K562 (cell line): ENCODE results near the gene DYNC1I1. TPM values are rescaled to one million over a fixed set of nuclear protein-coding genes. Genes with fewer than 3 reads are reported as not detected.

Experiments
- ATAC-seq: fragments of 200-7000 bp; cut with Tn5 transposase; 3 replicates; pipeline ENCODE4 v1.9.1; 2020; ENCODE audit warnings: moderate library complexity
- BruUV-seq: library from RNA; stranded (reverse); fragments of 400-500 nt; replicated peaks from 2 replicates; lab custom pipeline; 2021; lab: Mats Ljungman, UMichigan
- CTCF ChIA-PET: fragments of 300-600 bp; formaldehyde crosslinking; extraction: SDS; loops from one replicate; lab custom pipeline; 2021; ENCODE audit warnings: low intra/inter-chr PET ratio; lab: Yijun Ruan, JAX
- POLR2A ChIA-PET: fragments of 300-600, 350-650 bp; sonication (Branson Sonifier 250); formaldehyde crosslinking; extraction: SDS; loops from one replicate; lab custom pipeline; 2021; ENCODE audit warnings: antibody characterized with exemption, inconsistent platforms; lab: Yijun Ruan, JAX
- DNase-seq, 4 experiments: peaks; one replicate each; pipeline versions ENCODE4 v3.0.0 to v3.0.0-alpha.2; 2011 to 2018; ENCODE audit warnings: low spot score in 3 of 4, mixed read lengths in 3 of 4; ENCODE audit errors: extremely low read depth in 1 of 4
- FAIRE-seq: peaks from 2 replicates; lab custom pipeline; 2011; peaks lifted over from hg19 to GRCh38; lab: Jason Lieb, UNC
- H2AFZ ChIP-seq: 2 replicates; pipeline ENCODE4 v1.6.0; 2011; ENCODE audit warnings: low read depth, low read length, control low read depth, inconsistent platforms
- H3K27ac ChIP-seq: fragments of 200-600 bp; 3 replicates; pipeline ENCODE4 v1.8.0; 2011; ENCODE audit warnings: low read depth, mild to moderate bottlenecking, control low read depth, inconsistent platforms, low read length, moderate library complexity, mixed read lengths; ENCODE audit errors: extremely low read depth
- H3K27me3 ChIP-seq, 2 experiments: fragments of 300-600 bp in 1 of 2; 2 replicates in 1 of 2; 3 replicates in 1 of 2; pipeline versions ENCODE4 v1.6.0 to v1.8.0; 2011; ENCODE audit warnings: inconsistent platforms in 2 of 2, low read length in 2 of 2, mild to moderate bottlenecking in 1 of 2, mixed read lengths in 1 of 2, moderate library complexity in 1 of 2; ENCODE audit not compliant: control insufficient read depth in 2 of 2, insufficient read depth in 2 of 2
- H3K36me3 ChIP-seq: fragments of 300-600 bp; 3 replicates; pipeline ENCODE4 v1.8.0; 2011; ENCODE audit warnings: mild to moderate bottlenecking, low read length, inconsistent platforms; ENCODE audit not compliant: control insufficient read depth, insufficient read depth
- H3K4me1 ChIP-seq, 2 experiments: fragments of 200-600 bp in 1 of 2; replicated peaks in 1 of 2; 2 replicates in 1 of 2; 3 replicates in 1 of 2; pipeline versions ENCODE4 v1.5.1 to v1.8.0; 2011; ENCODE audit warnings: inconsistent platforms in 2 of 2, low read length in 2 of 2, mild to moderate bottlenecking in 1 of 2, mixed read lengths in 1 of 2, moderate library complexity in 1 of 2; ENCODE audit not compliant: control insufficient read depth in 2 of 2, insufficient read depth in 2 of 2
- H3K4me2 ChIP-seq: 2 replicates; pipeline ENCODE4 v1.6.1; 2011; ENCODE audit warnings: low read length, control low read depth, inconsistent platforms, mixed read lengths; ENCODE audit not compliant: insufficient read depth
- H3K4me3 ChIP-seq: fragments of 200-600 bp; sonication (generic), shearing (Covaris generic); 2 replicates; pipeline ENCODE4 v1.5.1; 2016; ENCODE audit warnings: control low read depth, inconsistent platforms
- H3K79me2 ChIP-seq: fragments of 200-600 bp; 3 replicates; pipeline ENCODE4 v1.8.0; 2011; ENCODE audit warnings: low read length, inconsistent platforms; ENCODE audit not compliant: control insufficient read depth, insufficient read depth
- H3K9ac ChIP-seq, 2 experiments: 2 replicates each; pipeline versions ENCODE4 v1.6.0 to v1.6.1; 2011; ENCODE audit warnings: low read depth in 2 of 2, low read length in 2 of 2, control low read depth in 1 of 2, inconsistent platforms in 1 of 2, mild to moderate bottlenecking in 1 of 2, mixed read lengths in 1 of 2; ENCODE audit not compliant: insufficient read depth in 1 of 2
- H3K9me1 ChIP-seq: one replicate; pipeline ENCODE4 v1.6.0; 2011; ENCODE audit warnings: inconsistent platforms, mild to moderate bottlenecking, low read length, moderate library complexity; ENCODE audit not compliant: control insufficient read depth, insufficient read depth
- H3K9me3 ChIP-seq: replicated peaks from 2 replicates; pipeline ENCODE4 v1.5.1; 2011; ENCODE audit warnings: low read depth, low read length, inconsistent platforms; ENCODE audit not compliant: control insufficient read depth, insufficient read depth
- H4K20me1 ChIP-seq: replicated peaks from 2 replicates; pipeline ENCODE4 v1.6.1; 2011; ENCODE audit warnings: low read length, inconsistent platforms, mixed read lengths; ENCODE audit not compliant: control insufficient read depth, insufficient read depth
- JUN ChIP-seq, 2 experiments: sonication (generic) in 1 of 2; formaldehyde crosslinking in 1 of 2; IDR thresholded peaks; 2 replicates each; pipeline versions ENCODE4 v1.6.1 to v1.8.0; 2012 to 2022; ENCODE audit warnings: borderline replicate concordance in 2 of 2, mild to moderate bottlenecking in 2 of 2, improper control_type of control experiment in 1 of 2, low read depth in 1 of 2, low read length in 1 of 2, missing genetic modification reagents in 1 of 2
- MGA ChIP-seq: fragments of 450-650 bp; IDR thresholded peaks from 2 replicates; pipeline ENCODE4 v1.6.1; 2016; ENCODE audit warnings: mild to moderate bottlenecking, moderate library complexity
- POLR2AphosphoS5 ChIP-seq: IDR thresholded peaks from 2 replicates; pipeline ENCODE4 v1.6.1; 2011; ENCODE audit warnings: mild to moderate bottlenecking, low read depth, low read length, moderate library complexity; ENCODE audit not compliant: control insufficient read depth, insufficient read depth
- RBBP5 ChIP-seq: fragments of 200-600 bp; sonication (generic); IDR thresholded peaks from 2 replicates; pipeline ENCODE4 v1.6.1; 2012; ENCODE audit warnings: borderline replicate concordance, mild to moderate bottlenecking, low read length, control low read depth, inconsistent platforms; ENCODE audit not compliant: insufficient read depth, poor library complexity, severe bottlenecking
- RBM22 ChIP-seq: fragments of 200-400 bp; formaldehyde crosslinking; IDR thresholded peaks from 2 replicates; pipeline ENCODE4 v1.6.1; 2018; ENCODE audit warnings: low read length, low read depth; ENCODE audit not compliant: poor library complexity, severe bottlenecking
- RNF2 ChIP-seq: sonication (generic); IDR thresholded peaks from 2 replicates; pipeline ENCODE4 v1.6.1; 2016
- SLC30A9 ChIP-seq: fragments of 250-450 bp; sonication (Bioruptor Pico); IDR thresholded peaks from 2 replicates; pipeline ENCODE4 v1.8.0; 2022; ENCODE audit warnings: mild to moderate bottlenecking, moderate library complexity
- SRSF7 ChIP-seq: fragments of 200-400 bp; formaldehyde crosslinking; optimal IDR thresholded peaks from 2 replicates; pipeline ENCODE3; 2017; ENCODE audit warnings: mild to moderate bottlenecking, low read depth, low read length
- ZFX ChIP-seq: sonication (generic); formaldehyde crosslinking; IDR thresholded peaks from 2 replicates; pipeline ENCODE4 v1.8.0; 2022; ENCODE audit warnings: mild to moderate bottlenecking, missing genetic modification reagents, moderate library complexity
- WGBS: fragments of 100-300 bp; shearing (Covaris generic); methylation state at CpG from one replicate; pipeline ENCODE4 v1.1.6; 2016; ENCODE audit warnings: low coverage, mixed read lengths; ENCODE audit not compliant: insufficient coverage; ENCODE audit errors: missing lambda C conversion rate; 5-methylcytosine and 5-hydroxymethylcytosine counted together
- in situ Hi-C: fragments of 300-500 bp; cut with MboI; formaldehyde crosslinking; loops from 4 replicates; pipeline ENCODE4 v1.15.0; 2018; ENCODE audit warnings: inconsistent platforms, mixed read lengths
- intact Hi-C: fragments of 100-400 bp; cut with micrococcal nuclease; formaldehyde crosslinking; loops from 2 replicates; pipeline ENCODE4 v1.14.2; 2022
- polyA plus RNA-seq, 8 experiments: library from polyadenylated mRNA; depleted of rRNA in 4 of 8; stranded (reverse) in 5 of 8; unstranded in 3 of 8; fragments of >200 nt; fragmentation: Nextera tagmentation in 2 of 8; fragmentation: Illumina TruSeq in 1 of 8; extraction: Ambion mirVana in 2 of 8; extraction: Trizol in 1 of 8; gene quantifications; 2 replicates each; pipeline versions ENCODE4 v1.2.1 to v1.2.3, GENCODE V29; 2011 to 2014; ENCODE audit warnings: inconsistent platforms in 1 of 8, missing spikeins in 1 of 8
- total RNA-seq, 7 experiments: library from RNA; depleted of rRNA in 6 of 7; stranded (reverse); fragments of >200 nt in 6 of 7; fragmentation: Illumina TruSeq in 2 of 7; extraction: Trizol in 2 of 7; gene quantifications; 2 replicates each; pipeline versions ENCODE4 v1.2.1 to v1.2.3, GENCODE V29; 2011 to 2021; ENCODE audit warnings: low replicate concordance in 1 of 7

DYNC1I1 gene
- total and polyA plus RNA-seq, 9 of the 15 experiments (the other 6 are each of a cell fraction or from before 2014, with no cell fraction given), result 0.22 to 1.5 (median 0.44) TPM

- TF ChIP-seq SRSF7, result no peak
- TF ChIP-seq SLC30A9 (CRISPR knock-in tag), result no peak
Measured at GRCh38 chr7:95925971-95926370, 153.6 kb downstream of the DYNC1I1 start (continued).

GRCh38 chr7:95927756-95928155, 155.4 kb downstream of the DYNC1I1 start:
- in situ Hi-C loops (no loop called here), intact Hi-C loops (no loop called here)
- Histone ChIP-seq H4K20me1 (no peaks in the 10 kb centered on the region), H3K9me3 (no peaks in the 10 kb centered on the region), H3K79me2 (no peaks in the 10 kb centered on the region), H3K36me3 (no peaks in the 10 kb centered on the region), H3K4me2 (no peak overlapping the region), H3K27me3 (peaks cover 0 to 3% of the 10 kb centered on the region in 2 experiments; a peak in 3 of 5 replicates), H3K27ac (no peak overlapping the region), H3K4me3 (no peak overlapping the region), H3K9ac (no peak overlapping the region), H2AFZ (no peak overlapping the region), H3K9me1 (no peaks in the 10 kb centered on the region), H3K4me1 (no peaks in the 10 kb centered on the region)
- DNase-seq, result no peak
- CTCF ChIA-PET, result no interaction called here
- WGBS, result 0% methylated on average over 5 of the region's 5 CpGs
- POLR2A ChIA-PET, result interaction anchor here (0.6 kb wide), 1 partner anchor 8 kb away, joined by 3 read pairs; no protein-coding TSS in a partner anchor
- ATAC-seq, result no peak
- no TSS peak for BruUV-seq
- FAIRE-seq, result no peak
- no peak for TF ChIP-seq ZFX (CRISPR knock-in tag)
- no peak for TF ChIP-seq RNF2
- TF ChIP-seq MGA, result no peak
- no peak for TF ChIP-seq RBM22
- TF ChIP-seq JUN (IDR thresholded peaks at IDR 0.05; ENCODE audit: borderline replicate concordance, low read depth, low read length), result no peak
- TF ChIP-seq JUN (CRISPR knock-in tag; IDR thresholded peaks at IDR 0.05; ENCODE audit: borderline replicate concordance), result no peak
- TF ChIP-seq POLR2AphosphoS5, result no peak
- TF ChIP-seq RBBP5, result no peak
